Superior temporal gyrus (tissue), 1 donor: ENCODE results near the gene RALGDS.

ENCODE experiments used
- DNase-seq: peaks from one replicate; pipeline ENCODE4 v3.0.0-alpha.2; 2016; ENCODE audit errors: extremely low spot score

RALGDS gene

GRCh38 chr9:133134388-133135145, 13.5 kb upstream of the RALGDS start:
- DNase-seq = peak; percentile 22

DNA sequence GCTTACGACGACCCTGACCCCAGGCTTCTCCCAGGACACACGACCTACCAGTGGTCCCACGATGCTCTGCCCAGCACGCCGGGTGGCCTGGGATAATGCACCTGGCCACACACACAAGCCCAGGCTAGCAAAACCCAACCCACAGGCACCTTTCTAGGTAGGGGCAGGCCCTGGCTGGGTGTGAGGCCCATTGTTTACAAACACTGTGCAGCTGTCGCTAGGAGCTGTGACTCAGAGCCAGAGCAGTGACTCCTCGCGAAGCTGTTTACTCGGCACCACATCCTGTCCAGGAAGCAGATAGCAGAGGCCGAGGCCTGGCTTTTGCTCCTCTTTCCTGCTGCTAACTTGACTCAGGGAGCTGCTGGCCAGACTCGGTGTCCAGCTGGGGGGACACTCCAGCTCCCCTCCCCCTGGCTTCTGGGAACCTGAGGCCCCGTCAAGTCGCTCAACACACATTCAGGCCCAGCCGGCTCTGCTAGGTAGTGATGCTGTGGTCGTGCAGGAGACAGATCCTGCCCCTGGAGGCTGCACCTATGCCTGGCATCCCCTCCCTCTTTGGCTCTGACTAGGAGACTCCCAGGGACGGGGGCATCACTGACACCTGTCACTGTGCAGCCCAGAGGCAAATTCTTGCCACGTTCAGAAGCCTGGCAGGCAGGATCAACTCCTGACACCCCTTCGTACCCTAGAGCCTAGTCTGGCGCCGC, 12.8 kb upstream of the RALGDS start:
- peak; percentile 87 for DNase-seq

- DNase-seq = peak; percentile 29
Measured at GRCh38 chr9:133132174-133132573, 11.1 kb upstream of the RALGDS start.

DNA sequence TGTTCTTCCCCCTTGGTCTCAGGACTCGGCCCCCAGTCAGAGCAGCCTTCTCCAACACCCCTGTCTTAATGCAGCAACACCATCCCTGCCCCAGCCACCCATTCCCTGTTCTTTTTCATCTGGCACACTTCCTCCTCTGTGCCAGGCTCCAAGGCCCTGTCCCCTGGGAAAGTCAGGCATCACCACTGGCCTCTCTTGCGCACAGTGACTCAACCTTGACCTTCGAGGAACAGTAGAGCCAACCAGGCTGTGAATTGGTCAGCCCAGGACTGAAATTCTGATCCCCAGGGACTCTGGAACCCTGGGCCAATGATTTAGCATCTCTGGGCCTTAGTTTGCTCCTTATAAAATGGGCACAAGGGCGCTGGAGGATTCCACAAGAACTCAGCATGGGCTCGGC, 10.5 kb upstream of the RALGDS start:
- DNase-seq = no peak

DNA sequence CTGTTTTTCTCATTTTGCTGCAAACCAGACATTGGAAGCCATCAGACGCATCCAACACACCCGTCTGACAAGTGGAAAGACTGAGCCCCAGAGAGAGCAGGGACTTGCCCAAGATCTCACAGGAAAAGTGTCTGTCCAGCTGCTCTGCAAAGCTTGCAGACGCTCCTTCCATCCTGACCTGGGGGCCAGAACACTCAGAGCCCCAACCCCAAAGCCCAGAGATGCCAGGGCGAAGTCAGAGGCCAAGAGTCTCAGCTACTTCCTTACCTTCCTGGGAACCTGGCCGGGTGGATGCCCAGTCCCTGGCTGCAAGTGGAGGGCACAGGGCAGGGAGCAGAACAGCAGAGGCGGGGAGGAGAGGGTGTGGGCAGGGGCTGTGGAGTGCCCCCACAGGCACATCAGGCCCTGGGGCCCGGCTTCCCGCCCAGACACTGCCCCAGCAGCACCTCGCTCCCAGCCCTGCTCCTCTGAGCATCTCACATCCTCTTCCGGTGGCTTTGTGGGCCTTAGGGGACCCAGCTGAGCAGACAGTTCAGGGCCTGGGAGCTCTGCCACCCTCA, 9.7 kb upstream of the RALGDS start:
- no peak for DNase-seq

DNA sequence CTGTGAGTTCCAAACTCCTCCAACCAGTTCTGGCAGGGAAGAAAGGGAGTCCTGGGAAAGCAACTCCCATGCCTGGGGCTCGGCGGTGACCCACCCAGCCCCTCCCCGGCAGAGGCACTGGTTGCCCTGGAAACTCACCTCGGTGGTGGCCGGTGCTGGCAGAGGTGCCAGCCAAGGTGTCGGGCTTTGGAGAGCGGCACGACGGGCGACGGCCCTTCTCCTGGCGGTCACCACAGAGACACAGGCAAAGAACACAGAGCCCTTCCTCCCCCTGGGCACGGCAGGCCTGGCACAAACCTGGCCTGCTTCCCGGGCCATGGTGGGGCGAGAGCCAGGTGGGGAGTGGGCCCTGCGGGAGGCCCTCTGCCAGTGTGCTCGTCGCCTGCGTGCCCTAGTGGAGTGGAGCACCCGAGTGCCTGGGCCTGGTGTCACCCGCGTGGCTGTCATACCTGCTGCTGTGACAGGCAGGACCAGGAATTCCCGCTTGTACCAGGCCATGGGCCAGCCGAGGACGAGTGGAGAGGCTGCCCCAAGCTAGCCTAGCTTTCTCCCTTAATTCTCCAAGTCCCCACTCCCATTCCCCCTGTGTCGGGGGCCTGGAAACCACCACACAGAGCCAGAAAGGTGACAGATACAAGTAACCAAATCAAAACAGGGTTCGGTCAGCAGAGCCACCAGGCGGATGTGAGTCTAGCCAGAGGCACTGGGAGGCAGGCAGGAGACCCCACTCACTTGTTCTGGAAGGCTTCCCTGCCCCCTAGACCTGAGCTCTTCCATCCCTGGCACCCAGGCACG, 8.2 kb upstream of the RALGDS start:
- peak; percentile 20 for DNase-seq

GRCh38 chr9:133128152-133128551, 7.1 kb upstream of the RALGDS start:
- DNase-seq = peak; percentile 7

- peak; percentile 11 for DNase-seq
Measured at GRCh38 chr9:133127340-133127981, 6.4 kb upstream of the RALGDS start.

DNA sequence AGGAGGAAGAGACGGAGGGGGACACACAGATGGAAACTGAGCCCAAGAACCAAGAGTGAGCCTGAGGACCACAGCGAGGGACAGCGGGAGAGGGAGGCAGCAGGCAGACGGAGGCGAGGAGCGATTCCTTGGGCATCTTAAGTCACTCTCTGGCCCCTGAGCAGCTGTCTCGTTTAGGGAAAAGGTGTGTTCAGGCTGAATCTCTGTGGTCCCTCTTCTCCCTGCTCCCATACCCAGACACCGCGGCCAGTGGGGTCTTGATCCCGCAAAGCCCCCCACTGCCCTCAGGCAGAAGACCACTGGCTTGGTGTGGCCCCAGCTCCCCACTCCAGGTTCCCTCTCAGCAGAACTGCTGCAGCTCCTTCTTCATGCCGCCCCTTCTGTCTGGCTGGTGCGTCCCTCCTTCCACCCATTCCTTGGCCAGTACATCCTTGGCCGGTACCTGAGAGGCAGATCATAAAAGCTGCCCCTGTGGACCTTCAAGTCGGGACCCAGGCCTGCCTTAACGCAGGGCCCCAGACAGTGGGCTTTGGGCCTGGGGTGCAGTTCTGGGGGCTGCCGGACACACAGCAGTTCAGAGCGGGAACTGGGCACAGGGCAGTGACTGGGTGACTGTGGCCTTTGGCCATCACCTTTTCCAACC, 5.8 kb upstream of the RALGDS start:
- DNase-seq = no peak

DNA sequence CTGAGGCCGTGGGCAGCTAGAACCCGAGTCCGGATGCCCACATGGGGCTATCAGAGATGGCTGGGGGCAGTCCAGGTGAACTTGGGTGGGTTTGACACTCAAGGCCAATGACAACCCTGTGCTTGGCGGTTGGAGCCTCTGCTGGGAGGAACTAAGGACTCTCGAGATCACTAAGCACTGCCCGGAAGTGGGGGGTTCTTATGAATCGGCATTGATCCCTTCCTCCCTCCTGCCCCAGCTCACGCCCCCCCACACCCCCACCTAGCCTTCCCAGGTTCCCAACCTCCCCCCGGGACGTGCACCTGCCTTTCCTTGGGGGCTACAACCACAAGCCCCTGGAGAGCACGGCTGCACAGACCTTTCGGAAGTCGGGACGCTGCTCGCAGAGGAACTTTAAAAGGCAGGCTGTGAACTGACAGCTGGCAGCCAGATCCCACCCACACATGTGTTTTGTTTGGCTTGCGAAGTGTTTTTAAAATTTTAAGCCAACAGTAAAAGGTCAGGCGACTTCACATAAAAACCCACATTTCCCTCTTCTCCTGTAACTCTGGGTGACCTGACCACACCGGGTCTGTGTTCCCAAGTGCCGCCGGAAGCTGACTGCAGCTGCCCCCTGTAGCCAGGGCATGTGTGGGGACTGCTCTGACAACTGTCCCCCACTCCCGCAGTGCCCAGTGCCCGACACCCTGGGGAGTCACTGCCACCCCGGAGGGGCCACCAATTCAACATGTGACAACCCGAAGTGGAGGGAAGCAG, 5.1 kb upstream of the RALGDS start:
- peak; percentile 46 for DNase-seq

DNA sequence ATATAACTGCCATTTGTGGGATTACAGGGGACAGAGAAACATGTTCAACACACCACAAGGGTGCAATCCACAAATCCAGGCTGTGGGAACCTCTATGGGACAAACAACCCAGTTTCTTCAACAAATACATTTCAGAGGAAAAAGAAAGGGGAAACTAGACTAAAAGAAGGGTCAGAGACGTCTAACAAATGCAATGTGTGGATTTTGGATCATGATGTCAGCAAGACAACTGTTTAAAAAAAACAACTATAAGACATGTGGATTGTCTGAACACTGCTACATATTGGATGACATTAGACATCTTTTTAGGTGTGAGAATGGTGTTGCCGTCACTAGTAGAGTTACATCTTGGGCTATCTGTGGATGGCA, 3.9 kb upstream of the RALGDS start:
- no peak for DNase-seq

GRCh38 chr9:133124123-133124906, 3.3 kb upstream of the RALGDS start:
- DNase-seq = peak; percentile 6

- peak; percentile 13 for DNase-seq
Measured at GRCh38 chr9:133122935-133123611, 2.0 kb upstream of the RALGDS start.

DNA sequence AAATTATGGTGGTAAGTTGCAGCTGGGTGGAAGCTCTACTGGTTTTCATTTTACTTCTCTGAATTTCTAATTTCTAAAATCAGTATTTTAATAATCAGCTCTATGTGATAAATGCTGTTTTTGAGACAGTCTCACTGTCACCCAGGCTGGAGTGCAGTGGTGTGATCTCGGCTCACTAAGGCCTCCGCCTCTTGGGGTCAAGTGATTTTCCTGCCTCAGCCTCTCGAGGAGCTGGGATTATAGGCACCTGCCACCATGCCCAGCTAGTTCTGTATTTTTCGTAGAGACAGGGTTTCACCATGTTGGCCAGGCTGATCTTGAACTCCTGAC, 1.5 kb upstream of the RALGDS start:
- DNase-seq = no peak

DNA sequence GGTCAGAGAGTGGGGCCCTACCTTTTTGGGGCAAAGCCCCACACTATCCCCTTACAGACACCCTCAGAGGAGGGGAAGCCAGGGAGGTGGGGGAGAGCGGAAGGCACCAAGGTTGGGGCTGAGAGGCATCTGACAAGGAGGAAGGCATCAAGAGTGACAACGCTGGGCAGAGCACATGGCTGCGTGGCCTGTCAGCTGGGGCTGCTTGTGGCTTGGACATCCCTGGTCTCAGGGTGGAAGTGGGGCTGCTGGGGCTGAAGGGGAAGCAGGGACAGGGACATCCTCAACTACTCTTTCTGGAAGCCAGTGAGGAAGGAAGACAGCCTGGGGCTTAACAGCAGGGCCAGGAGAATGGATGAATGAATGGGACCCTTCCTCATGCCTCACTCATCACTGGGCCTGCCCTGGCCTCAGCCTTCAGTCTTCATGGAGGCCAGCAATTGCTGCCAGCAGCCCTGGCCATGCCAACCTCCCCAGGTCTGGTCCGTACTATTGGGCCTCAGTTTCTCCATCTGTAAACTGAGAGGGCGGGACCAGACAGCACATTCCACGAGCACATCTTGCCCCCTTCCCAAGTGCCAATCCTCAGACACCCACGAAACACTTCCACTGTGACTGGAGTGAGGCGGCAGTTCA, 993 bp upstream of the RALGDS start:
- DNase-seq = peak; percentile 31

- peak; percentile 34 for DNase-seq
Measured at GRCh38 chr9:133120501-133121197, 391 bp downstream of the RALGDS start.

DNA sequence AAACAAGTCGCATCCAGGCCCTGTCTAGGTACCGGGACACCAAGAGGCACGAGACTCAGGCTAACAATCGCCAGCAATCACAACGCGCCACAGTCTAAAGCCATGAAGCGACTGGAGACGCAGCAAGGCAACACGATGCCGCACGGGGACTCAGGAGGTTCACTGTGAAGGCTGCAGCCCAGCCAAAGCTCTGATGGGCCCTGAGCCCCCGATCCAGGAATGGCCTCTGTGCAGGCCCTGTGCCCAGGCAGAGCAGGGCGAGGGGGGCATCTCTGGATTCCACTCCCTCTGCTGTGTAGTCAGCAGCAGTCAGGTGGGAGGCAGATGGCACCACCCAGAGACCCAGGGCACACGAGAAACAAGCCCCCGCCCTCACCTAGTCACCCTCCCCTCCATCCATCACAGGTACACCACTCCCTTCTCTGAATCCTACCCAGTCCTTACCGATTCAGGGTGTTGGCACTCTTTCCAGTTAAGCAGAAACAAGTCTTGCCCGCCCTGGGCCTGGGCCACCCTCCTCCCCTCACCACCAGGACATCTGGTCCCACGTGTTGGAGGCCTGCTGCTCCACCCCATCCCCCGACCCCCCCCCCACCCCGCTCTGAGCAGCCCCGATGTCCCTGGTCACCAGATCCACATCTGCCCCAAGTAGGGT, 1.1 kb downstream of the RALGDS start:
- DNase-seq = peak; percentile 61
